K562 (cell line): Measurements from ENCODE around the gene TOX3. TPM values are rescaled to one million over a fixed set of nuclear protein-coding genes. Genes with fewer than 3 reads are reported as not detected.
A peak's percentile ranks its signal among the peaks of the same experiment; 100 is the strongest.

Source experiments
- ATAC-seq: fragments of 200-7000 bp; cut with Tn5 transposase; 3 replicates; pipeline ENCODE4 v1.9.1; 2020; ENCODE audit warnings: moderate library complexity
- BruUV-seq: library from RNA; stranded (reverse); fragments of 400-500 nt; replicated peaks from 2 replicates; lab custom pipeline; 2021; lab: Mats Ljungman, UMichigan
- CTCF ChIA-PET: fragments of 300-600 bp; formaldehyde crosslinking; extraction: SDS; loops from one replicate; lab custom pipeline; 2021; ENCODE audit warnings: low intra/inter-chr PET ratio; lab: Yijun Ruan, JAX
- POLR2A ChIA-PET: fragments of 300-600, 350-650 bp; sonication (Branson Sonifier 250); formaldehyde crosslinking; extraction: SDS; loops from one replicate; lab custom pipeline; 2021; ENCODE audit warnings: antibody characterized with exemption, inconsistent platforms; lab: Yijun Ruan, JAX
- DNase-seq, 4 experiments: peaks; one replicate each; pipeline versions ENCODE4 v3.0.0 to v3.0.0-alpha.2; 2011 to 2018; ENCODE audit warnings: low spot score in 3 of 4, mixed read lengths in 3 of 4; ENCODE audit errors: extremely low read depth in 1 of 4
- FAIRE-seq: peaks from 2 replicates; lab custom pipeline; 2011; peaks lifted over from hg19 to GRCh38; lab: Jason Lieb, UNC
- H2AFZ ChIP-seq: 2 replicates; pipeline ENCODE4 v1.6.0; 2011; ENCODE audit warnings: low read depth, low read length, control low read depth, inconsistent platforms
- H3K27ac ChIP-seq: fragments of 200-600 bp; 3 replicates; pipeline ENCODE4 v1.8.0; 2011; ENCODE audit warnings: low read depth, mild to moderate bottlenecking, control low read depth, inconsistent platforms, low read length, moderate library complexity, mixed read lengths; ENCODE audit errors: extremely low read depth
- H3K27me3 ChIP-seq, 2 experiments: fragments of 300-600 bp in 1 of 2; 2 replicates in 1 of 2; 3 replicates in 1 of 2; pipeline versions ENCODE4 v1.6.0 to v1.8.0; 2011; ENCODE audit warnings: inconsistent platforms in 2 of 2, low read length in 2 of 2, mild to moderate bottlenecking in 1 of 2, mixed read lengths in 1 of 2, moderate library complexity in 1 of 2; ENCODE audit not compliant: control insufficient read depth in 2 of 2, insufficient read depth in 2 of 2
- H3K36me3 ChIP-seq: fragments of 300-600 bp; 3 replicates; pipeline ENCODE4 v1.8.0; 2011; ENCODE audit warnings: mild to moderate bottlenecking, low read length, inconsistent platforms; ENCODE audit not compliant: control insufficient read depth, insufficient read depth
- H3K4me1 ChIP-seq, 2 experiments: fragments of 200-600 bp in 1 of 2; replicated peaks in 1 of 2; 2 replicates in 1 of 2; 3 replicates in 1 of 2; pipeline versions ENCODE4 v1.5.1 to v1.8.0; 2011; ENCODE audit warnings: inconsistent platforms in 2 of 2, low read length in 2 of 2, mild to moderate bottlenecking in 1 of 2, mixed read lengths in 1 of 2, moderate library complexity in 1 of 2; ENCODE audit not compliant: control insufficient read depth in 2 of 2, insufficient read depth in 2 of 2
- H3K4me2 ChIP-seq: 2 replicates; pipeline ENCODE4 v1.6.1; 2011; ENCODE audit warnings: low read length, control low read depth, inconsistent platforms, mixed read lengths; ENCODE audit not compliant: insufficient read depth
- H3K4me3 ChIP-seq: fragments of 200-600 bp; sonication (generic), shearing (Covaris generic); 2 replicates; pipeline ENCODE4 v1.5.1; 2016; ENCODE audit warnings: control low read depth, inconsistent platforms
- H3K79me2 ChIP-seq: fragments of 200-600 bp; 3 replicates; pipeline ENCODE4 v1.8.0; 2011; ENCODE audit warnings: low read length, inconsistent platforms; ENCODE audit not compliant: control insufficient read depth, insufficient read depth
- H3K9ac ChIP-seq, 2 experiments: 2 replicates each; pipeline versions ENCODE4 v1.6.0 to v1.6.1; 2011; ENCODE audit warnings: low read depth in 2 of 2, low read length in 2 of 2, control low read depth in 1 of 2, inconsistent platforms in 1 of 2, mild to moderate bottlenecking in 1 of 2, mixed read lengths in 1 of 2; ENCODE audit not compliant: insufficient read depth in 1 of 2
- H3K9me1 ChIP-seq: one replicate; pipeline ENCODE4 v1.6.0; 2011; ENCODE audit warnings: inconsistent platforms, mild to moderate bottlenecking, low read length, moderate library complexity; ENCODE audit not compliant: control insufficient read depth, insufficient read depth
- H3K9me3 ChIP-seq: replicated peaks from 2 replicates; pipeline ENCODE4 v1.5.1; 2011; ENCODE audit warnings: low read depth, low read length, inconsistent platforms; ENCODE audit not compliant: control insufficient read depth, insufficient read depth
- H4K20me1 ChIP-seq: replicated peaks from 2 replicates; pipeline ENCODE4 v1.6.1; 2011; ENCODE audit warnings: low read length, inconsistent platforms, mixed read lengths; ENCODE audit not compliant: control insufficient read depth, insufficient read depth
- ARID1B ChIP-seq: fragments of 450-650 bp; IDR thresholded peaks from 2 replicates; pipeline ENCODE4 v1.6.1; 2016; ENCODE audit warnings: antibody characterized with exemption, mild to moderate bottlenecking, inconsistent platforms
- ARID2 ChIP-seq: fragments of 450-650 bp; IDR thresholded peaks from 2 replicates; pipeline ENCODE4 v1.6.1; 2017; ENCODE audit warnings: antibody characterized with exemption, mild to moderate bottlenecking
- BRD4 ChIP-seq: fragments of 200-600 bp; sonication (generic); IDR thresholded peaks from 2 replicates; pipeline ENCODE4 v1.6.1; 2017; ENCODE audit warnings: inconsistent platforms
- GATAD2B ChIP-seq: fragments of 450-650 bp; IDR thresholded peaks from 2 replicates; pipeline ENCODE4 v1.6.1; 2017; ENCODE audit warnings: mild to moderate bottlenecking, borderline replicate concordance
- HCFC1 ChIP-seq: IDR thresholded peaks from 2 replicates; pipeline ENCODE4 v1.6.1; 2012; ENCODE audit warnings: low read depth, low read length, improper control_type of control experiment
- IRF9 ChIP-seq: fragments of 450-650 bp; IDR thresholded peaks from 2 replicates; pipeline ENCODE4 v1.6.1; 2016; ENCODE audit warnings: missing biosample characterization, missing genetic modification characterization
- MAFG ChIP-seq: fragments of 450-650 bp; conservative IDR thresholded peaks from 2 replicates; pipeline ENCODE4 v1.6.1; 2016; ENCODE audit warnings: missing genetic modification characterization, missing compliant biosample characterization
- PHB2 ChIP-seq: fragments of 450-650 bp; IDR thresholded peaks from 2 replicates; pipeline ENCODE4 v1.6.1; 2017; ENCODE audit warnings: low read depth
- SMAD4 ChIP-seq: fragments of 250-450 bp; sonication (Bioruptor Pico); conservative IDR thresholded peaks from 2 replicates; pipeline ENCODE4 v1.8.0; 2021; ENCODE audit warnings: inconsistent platforms, mild to moderate bottlenecking, moderate library complexity
- TRIM24 ChIP-seq, 2 experiments: fragments of 450-650 bp; IDR thresholded peaks; 2 replicates each; pipeline ENCODE4 v1.6.1; 2016
- XRCC5 ChIP-seq: fragments of 200-400 bp; formaldehyde crosslinking; IDR thresholded peaks from 2 replicates; pipeline ENCODE4 v1.6.1; 2017; ENCODE audit warnings: low read depth, mild to moderate bottlenecking, low read length
- ZNF316 ChIP-seq: fragments of 450-650 bp; IDR thresholded peaks from 2 replicates; pipeline ENCODE4 v1.6.1; 2016
- ZNF740 ChIP-seq, 3 experiments: fragments of 200-800 bp in 1 of 3; sonication (Bioruptor generic) in 1 of 3; sonication (generic) in 1 of 3; formaldehyde crosslinking in 1 of 3; IDR thresholded peaks; 2 replicates each; pipeline versions ENCODE4 v1.6.1 to v1.8.0; 2016 to 2022; ENCODE audit warnings: mild to moderate bottlenecking in 2 of 3, missing compliant biosample characterization in 2 of 3, missing genetic modification characterization in 2 of 3, missing genetic modification reagents in 1 of 3
- WGBS: fragments of 100-300 bp; shearing (Covaris generic); methylation state at CpG from one replicate; pipeline ENCODE4 v1.1.6; 2016; ENCODE audit warnings: low coverage, mixed read lengths; ENCODE audit not compliant: insufficient coverage; ENCODE audit errors: missing lambda C conversion rate; 5-methylcytosine and 5-hydroxymethylcytosine counted together
- in situ Hi-C: fragments of 300-500 bp; cut with MboI; formaldehyde crosslinking; loops from 4 replicates; pipeline ENCODE4 v1.15.0; 2018; ENCODE audit warnings: inconsistent platforms, mixed read lengths
- intact Hi-C: fragments of 100-400 bp; cut with micrococcal nuclease; formaldehyde crosslinking; loops from 2 replicates; pipeline ENCODE4 v1.14.2; 2022
- polyA plus RNA-seq, 8 experiments: library from polyadenylated mRNA; depleted of rRNA in 4 of 8; stranded (reverse) in 5 of 8; unstranded in 3 of 8; fragments of >200 nt; fragmentation: Nextera tagmentation in 2 of 8; fragmentation: Illumina TruSeq in 1 of 8; extraction: Ambion mirVana in 2 of 8; extraction: Trizol in 1 of 8; gene quantifications; 2 replicates each; pipeline versions ENCODE4 v1.2.1 to v1.2.3, GENCODE V29; 2011 to 2014; ENCODE audit warnings: inconsistent platforms in 1 of 8, missing spikeins in 1 of 8
- total RNA-seq, 7 experiments: library from RNA; depleted of rRNA in 6 of 7; stranded (reverse); fragments of >200 nt in 6 of 7; fragmentation: Illumina TruSeq in 2 of 7; extraction: Trizol in 2 of 7; gene quantifications; 2 replicates each; pipeline versions ENCODE4 v1.2.1 to v1.2.3, GENCODE V29; 2011 to 2021; ENCODE audit warnings: low replicate concordance in 1 of 7

Gene TOX3
- total and polyA plus RNA-seq, 9 of the 15 experiments (the other 6 are each of a cell fraction or from before 2014, with no cell fraction given) = not detected

GRCh38 chr16:52532384-52532783 is 14.6 kb downstream of the TOX3 start:
- Histone ChIP-seq H3K9ac (no peak overlapping the region), H3K4me3 (no peak overlapping the region), H3K9me1 (no peaks in the 10 kb centered on the region), H2AFZ (no peak overlapping the region), H4K20me1 (no peaks in the 10 kb centered on the region), H3K79me2 (no peaks in the 10 kb centered on the region), H3K4me1 (no peaks in the 10 kb centered on the region), H3K27me3 (no peaks in the 10 kb centered on the region), H3K4me2 (no peak overlapping the region), H3K27ac (no peak overlapping the region), H3K36me3 (no peaks in the 10 kb centered on the region), H3K9me3 (no peaks in the 10 kb centered on the region)
- FAIRE-seq (no peak), ATAC-seq (no peak), DNase-seq (no peak)
- no TSS peak for BruUV-seq
- CTCF ChIA-PET = no interaction called here
- intact Hi-C loops (no loop called here), in situ Hi-C loops (no loop called here)
- TF ChIP-seq MAFG (tag) (0 out of 2 replicates have a peak, but pooled peaks have one; percentile 12), ARID1B (no peak), SMAD4 (CRISPR knock-in tag) (no peak), ZNF316 (0 out of 2 replicates have a peak, but pooled peaks have one; percentile 29)
- POLR2A ChIA-PET = no interaction called here
- 0% methylated on average over 8 of the region's 8 CpGs for WGBS

DNA sequence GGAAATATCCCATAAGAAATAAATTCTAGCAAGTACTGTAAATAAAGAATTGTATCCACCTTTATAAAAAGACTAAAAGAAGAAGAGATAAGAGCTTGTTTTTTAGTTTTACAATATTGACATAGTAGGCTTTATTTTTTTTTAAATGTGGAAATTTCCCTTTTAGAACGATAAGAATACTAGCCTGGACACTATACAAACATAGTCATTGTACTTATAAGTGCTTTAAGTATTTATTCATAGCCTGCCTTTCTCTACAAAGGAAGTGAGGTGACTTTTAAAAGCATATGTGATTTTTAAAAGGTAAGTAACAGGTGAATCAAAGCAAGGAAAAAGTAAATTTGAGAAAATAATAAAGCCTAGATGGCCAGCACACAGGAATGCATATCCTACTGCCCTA is 17.7 kb downstream of the TOX3 start:
- intact Hi-C loops = no loop called here
- Histone ChIP-seq H3K79me2 (no peaks in the 10 kb centered on the region), H3K36me3 (no peaks in the 10 kb centered on the region), H3K9me3 (no peaks in the 10 kb centered on the region), H3K4me2 (no peak overlapping the region), H3K4me3 (no peak overlapping the region), H3K27ac (no peak overlapping the region), H3K9me1 (no peaks in the 10 kb centered on the region), H3K9ac (no peak overlapping the region), H2AFZ (no peak overlapping the region), H4K20me1 (no peaks in the 10 kb centered on the region), H3K27me3 (no peaks in the 10 kb centered on the region), H3K4me1 (no peaks in the 10 kb centered on the region)
- ATAC-seq = no peak
- TF ChIP-seq XRCC5 (no peak), HCFC1 (no peak), TRIM24 (IDR thresholded peaks at IDR 0.05) (no peak), IRF9 (tag) (no peak), ARID2 (no peak), ZNF740 (CRISPR knock-in tag; IDR thresholded peaks at IDR 0.05) (no peak), ZNF740 (tag; IDR thresholded peaks at IDR 0.05) (no peak), BRD4 (no peak), GATAD2B (no peak), PHB2 (no peak)
- ChIA-PET POLR2A (no interaction called here), CTCF (no interaction called here)
- in situ Hi-C loops = no loop called here
- FAIRE-seq = no peak
- BruUV-seq = no TSS peak
- DNase-seq = no peak
- 5% methylated on average over 1 of the region's 1 CpG for WGBS
